Tibial nerve (tissue), 4 donors: Measurements from ENCODE around the gene MYO1D.

Experiments used
- EP300 ChIP-seq, 2 donors: sonication (generic); formaldehyde crosslinking; IDR thresholded peaks; one replicate each; pipeline ENCODE4 v1.6.1; 2017; ENCODE audit warnings: antibody characterized with exemption in 2 of 2, mild to moderate bottlenecking in 1 of 2
- POLR2A ChIP-seq, 2 donors: fragments of 450-650 bp; IDR thresholded peaks; one replicate each; pipeline ENCODE4 v1.6.1; 2017; ENCODE audit warnings: antibody characterized with exemption in 2 of 2, mild to moderate bottlenecking in 2 of 2, moderate library complexity in 2 of 2
- TF ChIP-seq, protein P1 (sequence below), 5 experiments: fragments of 200-600 bp in 3 of 5; fragments of 450-650 bp in 2 of 5; sonication (generic) in 3 of 5; IDR thresholded peaks; one replicate each; pipeline ENCODE4 v1.5.1; 2016 to 2019; ENCODE audit warnings: antibody characterized with exemption in 5 of 5, mild to moderate bottlenecking in 3 of 5, moderate library complexity in 2 of 5

GRCh38 chr17:32814836-32815235 lies 62.1 kb downstream of the MYO1D start:
- TF ChIP-seq, protein P1, sequence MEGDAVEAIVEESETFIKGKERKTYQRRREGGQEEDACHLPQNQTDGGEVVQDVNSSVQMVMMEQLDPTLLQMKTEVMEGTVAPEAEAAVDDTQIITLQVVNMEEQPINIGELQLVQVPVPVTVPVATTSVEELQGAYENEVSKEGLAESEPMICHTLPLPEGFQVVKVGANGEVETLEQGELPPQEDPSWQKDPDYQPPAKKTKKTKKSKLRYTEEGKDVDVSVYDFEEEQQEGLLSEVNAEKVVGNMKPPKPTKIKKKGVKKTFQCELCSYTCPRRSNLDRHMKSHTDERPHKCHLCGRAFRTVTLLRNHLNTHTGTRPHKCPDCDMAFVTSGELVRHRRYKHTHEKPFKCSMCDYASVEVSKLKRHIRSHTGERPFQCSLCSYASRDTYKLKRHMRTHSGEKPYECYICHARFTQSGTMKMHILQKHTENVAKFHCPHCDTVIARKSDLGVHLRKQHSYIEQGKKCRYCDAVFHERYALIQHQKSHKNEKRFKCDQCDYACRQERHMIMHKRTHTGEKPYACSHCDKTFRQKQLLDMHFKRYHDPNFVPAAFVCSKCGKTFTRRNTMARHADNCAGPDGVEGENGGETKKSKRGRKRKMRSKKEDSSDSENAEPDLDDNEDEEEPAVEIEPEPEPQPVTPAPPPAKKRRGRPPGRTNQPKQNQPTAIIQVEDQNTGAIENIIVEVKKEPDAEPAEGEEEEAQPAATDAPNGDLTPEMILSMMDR (IDR thresholded peaks at IDR 0.05) = no peak
- TF ChIP-seq POLR2A (IDR thresholded peaks at IDR 0.05) (no peak), EP300 (IDR thresholded peaks at IDR 0.05) (no peak)
